NCI-H1417 treated with DMSO at 0.1 percent for 48 hours (cell line): ENCODE measurements around the gene KLF5.
A peak's percentile ranks its signal among the peaks of the same experiment; 100 is the strongest.
"Not testable (repeated sequence)": the region's sequence is repeated elsewhere in the genome, so short reads cannot be mapped to it uniquely, and the experiment has no call there.

Experiments
- DNase-seq: peaks from one replicate; lab custom pipeline; 2025; lab: John Stamatoyannopoulos, UW

KLF5 gene

GRCh38 chr13:73058736-73059459 is at the start of gene KLF5:
Gene KLF5, plus strand, starts transcription at chr13:73059005. Its CDS starts 323 bp downstream, at chr13:73059328.
- peak; percentile 90 for DNase-seq

GRCh38 chr13:73011751-73012150 is 47.1 kb upstream of the KLF5 start:
- no peak for DNase-seq

- DNase-seq: no peak
Measured at GRCh38 chr13:73015805-73016204, 43.0 kb upstream of the KLF5 start.

- DNase-seq: no peak
Measured at GRCh38 chr13:73018336-73018735, 40.5 kb upstream of the KLF5 start.

GRCh38 chr13:73025217-73026012 is 33.4 kb upstream of the KLF5 start:
- DNase-seq: no peak

- DNase-seq: no peak
Measured at GRCh38 chr13:73034901-73035300, 23.9 kb upstream of the KLF5 start.

- no peak for DNase-seq
Measured at GRCh38 chr13:73035660-73036059, 23.1 kb upstream of the KLF5 start.

GRCh38 chr13:73036566-73036965 is 22.2 kb upstream of the KLF5 start:
- no peak for DNase-seq

GRCh38 chr13:73038064-73038463 is 20.7 kb upstream of the KLF5 start:
- DNase-seq: peak; percentile 26

- DNase-seq: peak; percentile 14
Measured at GRCh38 chr13:73039201-73040108, 19.4 kb upstream of the KLF5 start.

- no peak for DNase-seq
Measured at GRCh38 chr13:73040484-73040883, 18.3 kb upstream of the KLF5 start.

- DNase-seq: no peak
Measured at GRCh38 chr13:73040968-73041596, 17.7 kb upstream of the KLF5 start.

- DNase-seq: no peak
Measured at GRCh38 chr13:73045031-73045430, 13.8 kb upstream of the KLF5 start.

GRCh38 chr13:73048615-73049014 is 10.2 kb upstream of the KLF5 start:
- not testable (repeated sequence) for DNase-seq

- no peak for DNase-seq
Measured at GRCh38 chr13:73054712-73055111, 4.1 kb upstream of the KLF5 start.

GRCh38 chr13:73055813-73056564 is 2.8 kb upstream of the KLF5 start:
- no peak for DNase-seq

- DNase-seq: no peak
Measured at GRCh38 chr13:73056565-73056962, 2.2 kb upstream of the KLF5 start.

GRCh38 chr13:73057284-73058063 is 1.3 kb upstream of the KLF5 start:
- DNase-seq: no peak

- no peak for DNase-seq
Measured at GRCh38 chr13:73058064-73058313, 816 bp upstream of the KLF5 start.

- no peak for DNase-seq
Measured at GRCh38 chr13:73058432-73058735, 421 bp upstream of the KLF5 start.
